GM19372 (cell line): Measurements from ENCODE around the gene TTYH1.

Experiments used
- ATAC-seq: cut with Tn5 transposase; IDR thresholded peaks from one replicate; pipeline ENCODE4 v1.9.1; 2021; ENCODE audit warnings: mild to moderate bottlenecking, low read depth, moderate library complexity; ENCODE audit not compliant: unreplicated experiment

TTYH1 gene

GRCh38 chr19:54391589-54392061 is 23.6 kb upstream of the TTYH1 start:
- no peak for ATAC-seq

GRCh38 chr19:54392105-54392504 is 23.2 kb upstream of the TTYH1 start:
- no peak for ATAC-seq

- no peak for ATAC-seq
Measured at GRCh38 chr19:54393381-54393780, 21.9 kb upstream of the TTYH1 start.

- no peak for ATAC-seq
Measured at GRCh38 chr19:54395685-54396084, 19.6 kb upstream of the TTYH1 start.

- no peak for ATAC-seq
Measured at GRCh38 chr19:54399189-54399588, 16.1 kb upstream of the TTYH1 start.

GRCh38 chr19:54400913-54401312 is 14.4 kb upstream of the TTYH1 start:
- ATAC-seq = no peak

- no peak for ATAC-seq
Measured at GRCh38 chr19:54403054-54403453, 12.2 kb upstream of the TTYH1 start.

- ATAC-seq = no peak
Measured at GRCh38 chr19:54405628-54406027, 9.6 kb upstream of the TTYH1 start.

GRCh38 chr19:54407780-54408179 is 7.5 kb upstream of the TTYH1 start:
- ATAC-seq = no peak

GRCh38 chr19:54408456-54409026 is 6.7 kb upstream of the TTYH1 start:
- no peak for ATAC-seq

- no peak for ATAC-seq
Measured at GRCh38 chr19:54411033-54411432, 4.2 kb upstream of the TTYH1 start.

GRCh38 chr19:54412877-54413276 is 2.4 kb upstream of the TTYH1 start:
- no peak for ATAC-seq

GRCh38 chr19:54414156-54414555 is 1.1 kb upstream of the TTYH1 start:
- no peak for ATAC-seq

- ATAC-seq = no peak
Measured at GRCh38 chr19:54415901-54416673, 823 bp downstream of the TTYH1 start.

- no peak for ATAC-seq
Measured at GRCh38 chr19:54416695-54417491, 1.6 kb downstream of the TTYH1 start.

- ATAC-seq = no peak
Measured at GRCh38 chr19:54418030-54418929, 3.0 kb downstream of the TTYH1 start.

GRCh38 chr19:54418930-54419800 is 3.9 kb downstream of the TTYH1 start:
- no peak for ATAC-seq

- ATAC-seq = no peak
Measured at GRCh38 chr19:54420068-54420382, 4.8 kb downstream of the TTYH1 start.

GRCh38 chr19:54420383-54421168 is 5.3 kb downstream of the TTYH1 start:
- no peak for ATAC-seq
